Gastroesophageal sphincter (tissue), 4 donors: ENCODE results near the gene UPF2. TPM values are rescaled to one million over a fixed set of nuclear protein-coding genes. Genes with fewer than 3 reads are reported as not detected.
A peak's percentile ranks its signal among the peaks of the same experiment; 100 is the strongest.

Experiments used
- ATAC-seq: fragments of 150-250 bp; one replicate; pipeline ENCODE4 v1.9.1; 2016; ENCODE audit warnings: mild to moderate bottlenecking, moderate library complexity
- H3K27ac ChIP-seq, 4 donors: fragments of 200-600 bp; sonication (generic) in 3 of 4; 1 replicate in 3 of 4; 2 replicates in 1 of 4; pipeline ENCODE4 v1.5.1; 2016 to 2019
- H3K27me3 ChIP-seq: fragments of 200-600 bp; sonication (generic); one replicate; pipeline ENCODE4 v1.5.1; 2019
- H3K36me3 ChIP-seq, 2 donors: fragments of 200-600 bp; sonication (generic); one replicate each; pipeline ENCODE4 v1.5.1; 2019; ENCODE audit warnings: control low read depth in 1 of 2
- H3K4me1 ChIP-seq, 3 donors: fragments of 200-600 bp; sonication (generic); 1 replicate in 2 of 3; 2 replicates in 1 of 3; pipeline ENCODE4 v1.5.1; 2016 to 2019; ENCODE audit warnings: control low read depth in 2 of 3
- H3K4me3 ChIP-seq, 2 donors: fragments of 200-600 bp; sonication (generic); one replicate each; pipeline ENCODE4 v1.5.1; 2019; ENCODE audit warnings: mild to moderate bottlenecking in 1 of 2, moderate library complexity in 1 of 2
- H3K9me3 ChIP-seq, 3 donors: fragments of 200-600 bp; sonication (generic); one replicate each; pipeline ENCODE4 v1.5.1; 2017 to 2019; ENCODE audit warnings: control low read depth in 2 of 3
- EP300 ChIP-seq: sonication (generic); formaldehyde crosslinking; IDR thresholded peaks from one replicate; pipeline ENCODE4 v1.6.1; 2017; ENCODE audit warnings: antibody characterized with exemption, mild to moderate bottlenecking
- POLR2A ChIP-seq, 2 donors: fragments of 450-650 bp; IDR thresholded peaks; one replicate each; pipeline ENCODE4 v1.6.1; 2017; ENCODE audit warnings: antibody characterized with exemption in 2 of 2, mild to moderate bottlenecking in 2 of 2, moderate library complexity in 1 of 2
- POLR2AphosphoS5 ChIP-seq: sonication (generic); formaldehyde crosslinking; IDR thresholded peaks from one replicate; pipeline ENCODE4 v1.6.1; 2017; ENCODE audit warnings: antibody characterized with exemption
- WGBS, 2 donors: methylation state at CpG; one replicate each; pipeline ENCODE4 v1.1.5; 2018; ENCODE audit warnings: low coverage in 1 of 2; 5-methylcytosine and 5-hydroxymethylcytosine counted together
- total RNA-seq, 4 donors: library from RNA; depleted of rRNA; stranded (reverse); fragments of >200 nt; gene quantifications; one replicate each; pipeline ENCODE4 v1.1.0, GENCODE V29; 2016
- TF ChIP-seq, protein P1 (sequence below), 4 experiments: fragments of 200-600 bp in 2 of 4; fragments of 450-650 bp in 2 of 4; sonication (generic) in 1 of 4; IDR thresholded peaks; one replicate each; pipeline ENCODE4 v1.5.1; 2017 to 2019; ENCODE audit warnings: antibody characterized with exemption in 4 of 4, mild to moderate bottlenecking in 2 of 4, moderate library complexity in 2 of 4

The UPF2 gene
- total RNA-seq, 4 donors from 2014 or later, result 23.8 to 40.9 (median 35.0) TPM

DNA sequence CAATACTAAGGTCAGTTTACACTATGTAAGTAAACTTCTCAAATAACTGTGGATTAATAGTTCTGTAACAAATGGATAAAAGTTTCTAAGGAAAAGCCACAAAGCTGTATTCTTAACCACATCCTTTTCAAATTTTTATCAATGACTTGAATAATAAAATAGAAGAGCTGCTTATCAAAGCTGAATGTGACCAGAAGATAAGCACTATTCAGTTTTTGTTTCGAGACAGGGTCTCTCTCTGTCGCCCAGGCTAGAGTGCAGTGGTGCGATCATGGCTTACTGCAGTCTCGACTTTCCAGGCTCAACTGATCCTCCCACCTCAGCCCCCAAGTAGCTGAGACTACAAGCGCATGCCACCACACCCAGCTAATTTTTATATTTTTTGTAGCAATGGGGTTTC, 17.0 kb downstream of the UPF2 start:
- no peaks in the 10 kb centered on the region for H3K27me3 ChIP-seq

DNA sequence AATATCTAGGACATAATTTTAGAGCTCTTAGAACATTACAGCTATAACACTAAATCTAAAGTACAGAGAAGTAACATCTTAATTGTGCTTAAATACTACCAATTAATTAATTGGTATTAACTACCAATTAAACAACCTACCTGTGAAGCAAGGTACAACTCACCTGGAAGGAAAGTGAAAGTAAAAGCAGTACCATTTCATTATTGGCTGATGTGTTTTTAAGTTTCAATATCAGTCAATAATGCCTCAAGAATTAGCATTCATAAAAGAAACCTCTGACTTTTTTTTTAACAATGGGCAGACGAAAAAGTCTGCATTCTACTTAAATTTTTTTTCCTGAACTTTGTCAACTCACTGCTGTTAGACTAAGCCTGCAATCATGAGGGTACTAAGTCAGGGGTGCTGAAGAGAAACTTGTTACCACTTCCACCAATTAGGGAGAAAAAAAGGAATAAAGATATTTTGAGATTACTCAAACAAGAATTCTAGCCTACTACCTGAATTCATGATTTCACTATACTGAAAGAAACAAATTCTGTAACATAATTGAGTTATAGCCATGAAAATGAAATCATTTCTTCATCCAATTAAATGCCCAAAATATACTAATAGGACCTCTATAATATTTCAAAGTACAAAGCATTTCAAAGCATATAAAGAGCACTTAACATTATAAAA, 19.9 kb downstream of the UPF2 start:
- H3K36me3 ChIP-seq, result peaks cover 0 to 17% of the 10 kb centered on the region in 2 donors
- no peak for ATAC-seq
- no peak overlapping the region for H3K27ac ChIP-seq
- 67 to 88% methylated on average over 1 of the region's 1 CpG for WGBS, 2 donors
- peaks cover 0 to 23% (median 0%) of the 10 kb centered on the region in 3 donors for H3K4me1 ChIP-seq
- H3K9me3 ChIP-seq, result no peaks in the 10 kb centered on the region
- TF ChIP-seq POLR2AphosphoS5, result no peak
- TF ChIP-seq, protein P1, sequence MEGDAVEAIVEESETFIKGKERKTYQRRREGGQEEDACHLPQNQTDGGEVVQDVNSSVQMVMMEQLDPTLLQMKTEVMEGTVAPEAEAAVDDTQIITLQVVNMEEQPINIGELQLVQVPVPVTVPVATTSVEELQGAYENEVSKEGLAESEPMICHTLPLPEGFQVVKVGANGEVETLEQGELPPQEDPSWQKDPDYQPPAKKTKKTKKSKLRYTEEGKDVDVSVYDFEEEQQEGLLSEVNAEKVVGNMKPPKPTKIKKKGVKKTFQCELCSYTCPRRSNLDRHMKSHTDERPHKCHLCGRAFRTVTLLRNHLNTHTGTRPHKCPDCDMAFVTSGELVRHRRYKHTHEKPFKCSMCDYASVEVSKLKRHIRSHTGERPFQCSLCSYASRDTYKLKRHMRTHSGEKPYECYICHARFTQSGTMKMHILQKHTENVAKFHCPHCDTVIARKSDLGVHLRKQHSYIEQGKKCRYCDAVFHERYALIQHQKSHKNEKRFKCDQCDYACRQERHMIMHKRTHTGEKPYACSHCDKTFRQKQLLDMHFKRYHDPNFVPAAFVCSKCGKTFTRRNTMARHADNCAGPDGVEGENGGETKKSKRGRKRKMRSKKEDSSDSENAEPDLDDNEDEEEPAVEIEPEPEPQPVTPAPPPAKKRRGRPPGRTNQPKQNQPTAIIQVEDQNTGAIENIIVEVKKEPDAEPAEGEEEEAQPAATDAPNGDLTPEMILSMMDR (IDR thresholded peaks at IDR 0.05), result no peak
- TF ChIP-seq POLR2A (IDR thresholded peaks at IDR 0.05), result no peak
- no peak for TF ChIP-seq EP300
- no peaks in the 10 kb centered on the region for H3K27me3 ChIP-seq
- H3K4me3 ChIP-seq, result no peak overlapping the region

More for the DNA sequence above, 17.0 kb downstream of the UPF2 start:
- H3K36me3 ChIP-seq, result peaks cover 4 to 44% of the 10 kb centered on the region in 2 donors
- ATAC-seq, result no peak
- H3K9me3 ChIP-seq, result no peaks in the 10 kb centered on the region
- TF ChIP-seq EP300 (no peak), POLR2A (IDR thresholded peaks at IDR 0.05) (no peak), POLR2AphosphoS5 (no peak)
- TF ChIP-seq, protein P1 (IDR thresholded peaks at IDR 0.05), result no peak
- 91 to 100% methylated on average over 5 of the region's 5 CpGs for WGBS, 2 donors
- H3K27ac ChIP-seq, result no peak overlapping the region
- H3K4me3 ChIP-seq, result no peak overlapping the region
- H3K4me1 ChIP-seq, result peaks cover 0 to 7% (median 0%) of the 10 kb centered on the region in 3 donors

DNA sequence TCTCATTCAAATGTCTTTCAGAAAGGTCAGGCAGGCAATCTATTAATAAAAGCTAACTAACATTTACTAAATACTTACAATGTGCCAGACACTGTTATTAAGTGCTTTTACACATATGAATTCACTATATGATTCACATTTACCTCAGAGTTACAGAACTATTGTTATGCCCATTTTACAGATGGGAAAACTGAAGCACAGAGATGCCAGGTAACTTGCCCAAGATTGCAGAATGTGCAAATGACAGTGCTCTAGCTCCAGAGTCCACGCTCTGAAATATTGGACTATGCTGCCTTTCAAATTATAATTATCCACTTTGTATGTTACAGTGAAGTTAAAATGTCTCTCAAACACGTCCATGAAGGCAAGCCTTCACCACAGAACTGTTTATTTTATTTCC, 22.0 kb downstream of the UPF2 start:
- no peak for TF ChIP-seq EP300
- no peak for TF ChIP-seq POLR2AphosphoS5
- no peak for TF ChIP-seq POLR2A (IDR thresholded peaks at IDR 0.05)
- TF ChIP-seq, protein P1 (IDR thresholded peaks at IDR 0.05), result no peak
- Histone ChIP-seq H3K4me3 (no peak overlapping the region), H3K4me1 (peaks cover 0 to 19% (median 0%) of the 10 kb centered on the region in 3 donors), H3K9me3 (no peaks in the 10 kb centered on the region), H3K36me3 (peaks cover 0 to 8% of the 10 kb centered on the region in 2 donors), H3K27me3 (no peaks in the 10 kb centered on the region), H3K27ac (no peak overlapping the region)
- no peak for ATAC-seq
- WGBS, 2 donors, result 82 to 88% methylated on average over 2 of the region's 2 CpGs

DNA sequence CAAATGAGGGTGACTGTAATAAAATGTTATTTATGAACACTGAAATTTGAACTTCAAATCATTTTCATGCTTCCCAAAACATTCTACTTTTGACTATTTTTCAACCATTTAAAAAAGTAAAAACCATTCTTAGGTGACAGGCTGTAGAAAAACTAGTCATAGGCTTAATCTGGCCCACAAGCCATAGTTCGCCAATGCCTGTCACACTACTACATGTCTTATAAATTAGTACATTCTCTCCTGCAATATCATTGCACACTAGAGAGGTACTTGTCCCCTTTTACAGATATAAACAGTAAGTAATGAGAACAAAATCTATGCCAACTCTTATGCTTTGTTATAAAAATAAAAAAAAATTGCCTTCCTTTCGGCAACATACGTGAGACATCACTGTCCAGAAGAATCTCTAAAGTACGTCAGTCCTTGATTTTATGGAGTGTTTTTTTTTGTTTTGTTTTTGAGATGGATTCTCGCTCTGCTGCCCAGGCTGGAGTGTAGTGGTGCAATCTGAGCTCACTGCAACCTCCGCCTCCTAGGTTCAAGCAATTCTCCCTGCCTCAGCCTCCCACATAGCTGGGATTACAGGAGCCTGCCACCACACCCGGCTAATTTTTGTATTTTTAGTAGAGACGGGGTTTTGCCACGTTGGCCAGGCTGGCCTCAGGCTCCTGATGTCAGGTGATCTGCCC, 23.2 kb downstream of the UPF2 start:
- Histone ChIP-seq H3K27ac (no peak overlapping the region), H3K4me3 (no peak overlapping the region), H3K9me3 (no peaks in the 10 kb centered on the region), H3K4me1 (peaks cover 0 to 19% (median 0%) of the 10 kb centered on the region in 3 donors), H3K27me3 (no peaks in the 10 kb centered on the region), H3K36me3 (peaks cover 0 to 4% of the 10 kb centered on the region in 2 donors)
- WGBS, 2 donors, result 58 to 75% methylated on average over 5 to 9 of the region's 9 CpGs
- TF ChIP-seq POLR2A (IDR thresholded peaks at IDR 0.05) (no peak), EP300 (no peak), POLR2AphosphoS5 (no peak)
- TF ChIP-seq, protein P1 (IDR thresholded peaks at IDR 0.05), result no peak
- peak; percentile 36 for ATAC-seq
